ENCODE results near the gene OSTC.

DNA sequence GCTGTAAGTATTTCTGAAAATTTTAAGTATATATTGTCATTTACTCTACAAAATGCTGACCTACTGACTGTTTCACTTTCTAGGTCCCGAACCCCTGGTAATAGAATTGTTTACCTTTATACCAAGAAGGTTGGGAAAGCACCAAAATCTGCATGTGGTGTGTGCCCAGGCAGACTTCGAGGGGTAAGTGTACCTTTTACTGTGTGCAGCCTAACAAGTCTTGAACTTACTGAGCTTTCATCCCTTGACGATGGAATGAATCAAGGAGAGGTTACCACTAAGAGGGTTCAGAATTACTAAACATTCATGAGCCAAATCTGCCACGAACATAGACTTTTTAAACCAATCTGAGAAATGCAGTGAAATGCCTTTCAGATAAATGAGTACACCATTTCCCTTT lies 28.4 kb upstream of the OSTC start:
- TF ChIP-seq EZH2 (IDR thresholded peaks at IDR 0.05; ENCODE audit: insufficient read depth, poor library complexity, severe bottlenecking) (no peak), EZH2phosphoT487 (IDR thresholded peaks at IDR 0.05; ENCODE audit: insufficient read depth, low read depth) (no peak)

Measured in GM23248 (cell line).